ENCODE measurements around the gene HDAC1.

DNA sequence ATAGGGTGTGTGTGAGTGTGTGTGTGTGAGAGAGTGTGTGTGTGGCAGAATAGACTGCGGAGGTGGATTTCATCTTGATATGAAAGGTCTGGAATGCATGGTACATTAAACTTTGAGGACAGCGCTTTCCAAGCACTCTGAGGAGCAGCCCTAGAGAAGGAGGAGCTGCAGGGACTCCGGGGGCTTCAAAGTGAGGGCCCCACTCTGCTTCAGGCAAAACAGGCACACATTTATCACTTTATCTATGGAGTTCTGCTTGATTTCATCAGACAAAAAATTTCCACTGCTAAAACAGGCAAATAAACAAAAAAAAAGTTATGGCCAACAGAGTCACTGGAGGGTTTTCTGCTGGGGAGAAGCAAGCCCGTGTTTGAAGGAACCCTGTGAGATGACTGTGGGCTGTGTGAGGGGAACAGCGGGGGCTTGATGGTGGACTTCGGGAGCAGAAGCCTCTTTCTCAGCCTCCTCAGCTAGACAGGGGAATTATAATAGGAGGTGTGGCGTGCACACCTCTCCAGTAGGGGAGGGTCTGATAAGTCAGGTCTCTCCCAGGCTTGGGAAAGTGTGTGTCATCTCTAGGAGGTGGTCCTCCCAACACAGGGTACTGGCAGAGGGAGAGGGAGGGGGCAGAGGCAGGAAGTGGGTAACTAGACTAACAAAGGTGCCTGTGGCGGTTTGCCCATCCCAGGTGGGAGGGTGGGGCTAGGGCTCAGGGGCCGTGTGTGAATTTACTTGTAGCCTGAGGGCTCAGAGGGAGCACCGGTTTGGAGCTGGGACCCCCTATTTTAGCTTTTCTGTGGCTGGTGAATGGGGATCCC, 18.3 kb upstream of the HDAC1 start:
- TF ChIP-seq POLR2AphosphoS5 (IDR thresholded peaks at IDR 0.05) (no peak), CTCF (IDR thresholded peaks at IDR 0.05) (no peak), POLR2A (IDR thresholded peaks at IDR 0.05) (no peak), EP300 (IDR thresholded peaks at IDR 0.05) (no peak)

Measured in gastroesophageal sphincter (tissue), 3 donors.